Measurements from ENCODE around the gene ADGRF1. TPM values are rescaled to one million over a fixed set of nuclear protein-coding genes. Genes with fewer than 3 reads are reported as not detected.
"Not testable (repeated sequence)": the region's sequence is repeated elsewhere in the genome, so short reads cannot be mapped to it uniquely, and the experiment has no call there.

Gene ADGRF1
- total RNA-seq, 1 experiment from 2014 or later = 256 TPM

DNA sequence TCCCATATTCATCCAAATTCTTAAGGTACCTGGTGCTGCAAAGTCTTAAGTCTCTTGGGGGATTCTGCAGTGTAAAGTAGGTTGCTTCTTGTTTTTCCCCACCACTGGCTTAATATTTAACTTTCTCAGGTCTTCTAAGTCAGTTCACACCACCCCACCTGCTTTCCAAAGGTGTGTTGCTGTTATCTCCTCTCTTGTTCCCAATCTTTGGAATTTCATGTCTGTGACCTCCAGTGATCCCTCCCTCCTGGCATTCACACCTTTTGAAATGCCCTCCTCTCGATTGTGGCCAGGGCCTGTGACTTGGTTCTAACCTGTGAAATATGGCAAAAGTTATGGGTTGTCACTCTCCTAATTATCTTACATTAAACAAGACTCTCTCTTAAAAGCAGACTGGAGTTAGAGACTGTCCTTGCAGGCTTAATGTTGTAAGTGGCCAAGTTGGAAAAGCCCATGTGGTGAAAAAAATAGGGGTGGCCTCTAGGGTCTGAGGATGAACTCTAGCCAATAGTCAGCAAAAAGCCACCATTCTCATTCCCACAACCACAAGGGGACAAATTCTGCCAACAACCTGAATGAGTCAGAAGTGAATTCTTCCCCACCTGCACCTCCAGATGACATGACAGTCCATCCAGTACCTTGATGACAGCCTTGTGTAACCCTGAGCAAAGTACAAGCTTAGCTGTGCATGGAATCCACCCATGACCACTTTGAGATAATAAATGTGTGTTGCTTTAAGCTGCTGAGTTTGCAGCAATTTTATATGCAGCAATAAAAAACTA is 45.1 kb downstream of the ADGRF1 start:
- no peak overlapping the region for H3K4me3 Mint-ChIP-seq (ENCODE audit: low read depth, unreplicated experiment)
- peaks cover 29% of the 10 kb centered on the region for H3K36me3 Mint-ChIP-seq (ENCODE audit: insufficient read depth, unreplicated experiment)
- peak; percentile 19 for DNase-seq
- no peaks in the 10 kb centered on the region for H3K9me3 Mint-ChIP-seq (ENCODE audit: low read depth, unreplicated experiment)
- no peaks in the 10 kb centered on the region for H3K27me3 Mint-ChIP-seq (ENCODE audit: unreplicated experiment)
- no TSS peak for BruUV-seq (replicated peaks)
- H3K4me1 Mint-ChIP-seq (ENCODE audit: low read depth, unreplicated experiment) = peaks cover 67% of the 10 kb centered on the region
- CTCF ChIA-PET = no interaction called here
- peak overlapping the region; percentile 34 for H3K27ac Mint-ChIP-seq (ENCODE audit: unreplicated experiment)
- TF ChIP-seq, protein P1, sequence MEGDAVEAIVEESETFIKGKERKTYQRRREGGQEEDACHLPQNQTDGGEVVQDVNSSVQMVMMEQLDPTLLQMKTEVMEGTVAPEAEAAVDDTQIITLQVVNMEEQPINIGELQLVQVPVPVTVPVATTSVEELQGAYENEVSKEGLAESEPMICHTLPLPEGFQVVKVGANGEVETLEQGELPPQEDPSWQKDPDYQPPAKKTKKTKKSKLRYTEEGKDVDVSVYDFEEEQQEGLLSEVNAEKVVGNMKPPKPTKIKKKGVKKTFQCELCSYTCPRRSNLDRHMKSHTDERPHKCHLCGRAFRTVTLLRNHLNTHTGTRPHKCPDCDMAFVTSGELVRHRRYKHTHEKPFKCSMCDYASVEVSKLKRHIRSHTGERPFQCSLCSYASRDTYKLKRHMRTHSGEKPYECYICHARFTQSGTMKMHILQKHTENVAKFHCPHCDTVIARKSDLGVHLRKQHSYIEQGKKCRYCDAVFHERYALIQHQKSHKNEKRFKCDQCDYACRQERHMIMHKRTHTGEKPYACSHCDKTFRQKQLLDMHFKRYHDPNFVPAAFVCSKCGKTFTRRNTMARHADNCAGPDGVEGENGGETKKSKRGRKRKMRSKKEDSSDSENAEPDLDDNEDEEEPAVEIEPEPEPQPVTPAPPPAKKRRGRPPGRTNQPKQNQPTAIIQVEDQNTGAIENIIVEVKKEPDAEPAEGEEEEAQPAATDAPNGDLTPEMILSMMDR (IDR thresholded peaks at IDR 0.05; ENCODE audit: unreplicated experiment) = no peak
- intact Hi-C loops (cut with micrococcal nuclease; ENCODE audit: unreplicated experiment) = no loop called here

DNA sequence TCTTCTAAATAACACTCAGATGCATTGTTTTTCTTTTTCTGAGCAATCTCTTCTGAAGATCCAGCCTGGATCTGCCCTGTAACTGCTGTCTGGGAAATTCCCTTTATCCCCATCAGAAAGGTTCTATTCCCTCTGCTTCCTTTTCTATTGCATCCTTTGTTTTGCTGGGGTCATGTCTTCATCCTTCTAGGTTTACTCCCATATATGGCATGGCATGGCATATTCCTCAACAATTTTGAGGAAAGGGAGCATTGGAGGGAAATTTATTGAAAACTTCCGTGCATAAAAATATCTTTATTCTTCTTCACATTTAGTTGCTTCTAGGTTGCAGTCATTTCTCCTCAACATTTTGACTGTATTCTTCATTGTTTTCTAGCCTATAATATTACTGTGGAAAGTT is 47.2 kb downstream of the ADGRF1 start:
- TF ChIP-seq, protein P1 (IDR thresholded peaks at IDR 0.05; ENCODE audit: unreplicated experiment) = no peak
- H3K27me3 Mint-ChIP-seq (ENCODE audit: unreplicated experiment) = no peaks in the 10 kb centered on the region
- H3K27ac Mint-ChIP-seq (ENCODE audit: unreplicated experiment) = peak overlapping the region; percentile 18
- no peak overlapping the region for H3K4me3 Mint-ChIP-seq (ENCODE audit: low read depth, unreplicated experiment)
- no peaks in the 10 kb centered on the region for H3K9me3 Mint-ChIP-seq (ENCODE audit: low read depth, unreplicated experiment)
- H3K36me3 Mint-ChIP-seq (ENCODE audit: insufficient read depth, unreplicated experiment) = peaks cover 20% of the 10 kb centered on the region
- H3K4me1 Mint-ChIP-seq (ENCODE audit: low read depth, unreplicated experiment) = peaks cover 72% of the 10 kb centered on the region
- CTCF ChIA-PET = interaction anchor here (1.7 kb wide), 1 partner anchor 52 kb away, joined by 6 read pairs; no protein-coding TSS in a partner anchor
- intact Hi-C loops (cut with micrococcal nuclease; ENCODE audit: unreplicated experiment) = loop anchor here (5.0 kb wide), 1 partner anchor 213 kb away; no protein-coding TSS in a partner anchor
- BruUV-seq (replicated peaks) = no TSS peak
- DNase-seq = no peak

DNA sequence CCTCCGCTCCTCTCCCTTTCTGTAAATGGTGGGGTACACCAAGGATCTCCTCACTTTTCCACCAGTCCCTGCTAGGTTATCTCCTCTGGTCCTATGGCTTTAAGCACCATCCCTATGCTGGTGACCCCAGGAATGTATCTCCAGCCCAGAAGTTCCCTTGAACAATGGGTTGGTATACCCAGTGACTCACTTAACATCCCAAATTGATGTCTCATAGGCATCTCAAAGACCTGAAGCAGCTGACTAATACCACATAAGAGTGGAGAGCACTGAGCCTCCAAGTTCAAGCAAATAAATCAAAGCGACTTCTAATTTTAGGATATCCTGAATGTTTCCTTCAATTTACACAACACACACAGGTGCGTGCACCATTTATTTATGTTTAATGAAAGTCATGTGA is 48.3 kb downstream of the ADGRF1 start:
- H3K9me3 Mint-ChIP-seq (ENCODE audit: low read depth, unreplicated experiment) = no peaks in the 10 kb centered on the region
- CTCF ChIA-PET = interaction anchor here (0.7 to 1.7 kb wide), 5 partner anchors 50 to 576 kb away, joined by 3 to 6 read pairs (median 4); no protein-coding TSS in a partner anchor
- peaks cover 13% of the 10 kb centered on the region for H3K36me3 Mint-ChIP-seq (ENCODE audit: insufficient read depth, unreplicated experiment)
- no peak overlapping the region for H3K4me3 Mint-ChIP-seq (ENCODE audit: low read depth, unreplicated experiment)
- peak overlapping the region; percentile 2 for H3K27ac Mint-ChIP-seq (ENCODE audit: unreplicated experiment)
- intact Hi-C loops (cut with micrococcal nuclease; ENCODE audit: unreplicated experiment) = loop anchor here (5.0 kb wide), 1 partner anchor 212 kb away; no protein-coding TSS in a partner anchor
- DNase-seq = peak; percentile 37
- peaks cover 79% of the 10 kb centered on the region for H3K4me1 Mint-ChIP-seq (ENCODE audit: low read depth, unreplicated experiment)
- BruUV-seq (replicated peaks) = no TSS peak
- H3K27me3 Mint-ChIP-seq (ENCODE audit: unreplicated experiment) = no peaks in the 10 kb centered on the region
- TF ChIP-seq, protein P1 (IDR thresholded peaks at IDR 0.05; ENCODE audit: unreplicated experiment) = no peak

DNA sequence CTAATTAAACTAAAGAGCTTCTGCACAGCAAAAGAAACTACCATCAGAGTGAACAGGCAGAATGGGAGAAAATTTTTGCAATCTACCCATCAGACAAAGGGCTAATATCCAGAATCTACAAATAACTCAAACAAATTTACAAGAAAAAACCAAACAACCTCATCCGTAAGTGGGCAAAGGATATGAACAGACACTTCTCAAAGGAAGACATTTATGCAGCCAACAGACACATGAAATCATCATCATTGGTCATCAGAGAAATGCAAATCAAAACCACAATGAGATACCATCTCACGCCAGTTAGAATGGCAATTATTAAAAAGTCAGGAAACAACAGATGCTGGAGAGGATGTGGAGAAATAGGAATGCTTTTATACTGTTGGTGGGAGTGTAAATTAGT is 49.7 kb downstream of the ADGRF1 start:
- Mint-ChIP-seq H3K36me3 (ENCODE audit: insufficient read depth, unreplicated experiment) (peaks cover 11% of the 10 kb centered on the region), H3K4me1 (ENCODE audit: low read depth, unreplicated experiment) (peaks cover 76% of the 10 kb centered on the region)
- BruUV-seq (replicated peaks); CTCF ChIA-PET; H3K27me3 Mint-ChIP-seq (ENCODE audit: unreplicated experiment); DNase-seq; H3K27ac Mint-ChIP-seq (ENCODE audit: unreplicated experiment); H3K4me3 Mint-ChIP-seq (ENCODE audit: low read depth, unreplicated experiment); H3K9me3 Mint-ChIP-seq (ENCODE audit: low read depth, unreplicated experiment): not testable (repeated sequence)
- intact Hi-C loops (cut with micrococcal nuclease; ENCODE audit: unreplicated experiment) = loop anchor here (5.0 kb wide), 1 partner anchor 210 kb away; no protein-coding TSS in a partner anchor
